Cardiac muscle cell (in vitro differentiated cells and primary cell): Measurements from ENCODE around the gene VAMP2. TPM values are rescaled to one million over a fixed set of nuclear protein-coding genes. Genes with fewer than 3 reads are reported as not detected.
A peak's percentile ranks its signal among the peaks of the same experiment; 100 is the strongest.

Source experiments
- DNase-seq, 2 donors: peaks; one replicate each; pipeline versions ENCODE4 v3.0.0 to v3.0.0-alpha.2; 2010 to 2017; ENCODE audit warnings: low read depth in 1 of 2, low spot score in 1 of 2
- H3K27ac ChIP-seq: fragments of 200-600 bp; sonication (generic); 2 replicates; pipeline ENCODE4 v1.5.1; 2016
- H3K27me3 ChIP-seq: fragments of 200-600 bp; sonication (generic); 2 replicates; pipeline ENCODE4 v1.6.0; 2016; ENCODE audit warnings: control low read depth
- H3K36me3 ChIP-seq: fragments of 200-600 bp; sonication (generic); 2 replicates; pipeline ENCODE4 v1.5.1; 2016; ENCODE audit warnings: control low read depth
- H3K4me1 ChIP-seq: fragments of 200-600 bp; sonication (generic); 2 replicates; pipeline ENCODE4 v1.8.1; 2017; ENCODE audit warnings: low read depth, mild to moderate bottlenecking, mixed run types
- H3K4me3 ChIP-seq: fragments of 200-600 bp; sonication (generic); 2 replicates; pipeline ENCODE4 v1.5.1; 2016; ENCODE audit warnings: mild to moderate bottlenecking
- H3K9me3 ChIP-seq: fragments of 200-600 bp; sonication (generic); 2 replicates; pipeline ENCODE4 v1.5.1; 2017; ENCODE audit warnings: low read depth, mild to moderate bottlenecking, control low read depth
- polyA plus RNA-seq: library from polyadenylated mRNA; unstranded; fragments of >200 nt; fragmentation: Nextera tagmentation; extraction: Ambion mirVana; gene quantifications from 2 replicates; pipeline ENCODE4 v1.2.1, GENCODE V29; 2016
- total RNA-seq: library from RNA; depleted of rRNA; stranded (reverse); fragments of >200 nt; gene quantifications from 2 replicates; pipeline ENCODE4 v1.2.3, GENCODE V29; 2016
- TF ChIP-seq, protein P1 (sequence below): IDR thresholded peaks from 2 replicates; pipeline ENCODE4 v1.5.1; 2012; ENCODE audit warnings: low read depth, mild to moderate bottlenecking, low read length

VAMP2 gene
- total and polyA plus RNA-seq, 2 experiments from 2014 or later = 35.7 to 102 TPM

DNA sequence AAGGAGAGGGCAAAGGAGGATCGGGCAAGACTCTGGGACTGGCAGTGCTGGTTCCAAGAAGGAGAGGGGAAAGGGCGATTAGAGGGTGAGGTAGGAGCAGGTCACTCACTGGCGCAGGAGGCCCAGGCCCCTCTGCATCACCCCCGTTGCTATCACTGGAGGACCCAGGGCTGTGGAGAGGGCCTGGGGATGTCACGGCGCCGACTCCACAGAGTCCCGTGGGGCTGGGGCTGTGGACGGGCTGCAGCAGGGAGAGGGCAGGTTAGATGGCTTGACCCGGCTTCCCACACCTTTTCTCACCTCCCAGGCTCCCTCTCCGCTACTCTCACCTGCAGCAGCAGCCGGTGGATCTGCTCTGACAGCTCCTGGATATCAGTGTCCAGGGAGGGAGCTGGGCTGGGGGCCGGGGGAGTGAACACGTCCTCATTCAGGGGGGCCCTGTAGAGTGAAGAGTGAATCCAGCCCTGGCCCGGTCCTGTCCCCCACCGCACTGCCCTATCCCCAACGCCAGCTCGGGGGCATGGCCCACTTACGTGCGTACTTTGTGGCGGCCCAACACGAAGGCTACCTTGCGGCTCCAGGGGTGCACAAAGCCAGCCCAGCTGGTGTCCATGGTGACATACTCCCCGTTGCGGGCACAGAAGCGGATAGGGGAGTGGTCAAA, 15.5 kb downstream of the VAMP2 start:
- no peaks in the 10 kb centered on the region for H3K27me3 ChIP-seq
- DNase-seq = no peak
- H3K36me3 ChIP-seq = peaks cover 64% of the 10 kb centered on the region
- no peak overlapping the region for H3K27ac ChIP-seq
- TF ChIP-seq, protein P1, sequence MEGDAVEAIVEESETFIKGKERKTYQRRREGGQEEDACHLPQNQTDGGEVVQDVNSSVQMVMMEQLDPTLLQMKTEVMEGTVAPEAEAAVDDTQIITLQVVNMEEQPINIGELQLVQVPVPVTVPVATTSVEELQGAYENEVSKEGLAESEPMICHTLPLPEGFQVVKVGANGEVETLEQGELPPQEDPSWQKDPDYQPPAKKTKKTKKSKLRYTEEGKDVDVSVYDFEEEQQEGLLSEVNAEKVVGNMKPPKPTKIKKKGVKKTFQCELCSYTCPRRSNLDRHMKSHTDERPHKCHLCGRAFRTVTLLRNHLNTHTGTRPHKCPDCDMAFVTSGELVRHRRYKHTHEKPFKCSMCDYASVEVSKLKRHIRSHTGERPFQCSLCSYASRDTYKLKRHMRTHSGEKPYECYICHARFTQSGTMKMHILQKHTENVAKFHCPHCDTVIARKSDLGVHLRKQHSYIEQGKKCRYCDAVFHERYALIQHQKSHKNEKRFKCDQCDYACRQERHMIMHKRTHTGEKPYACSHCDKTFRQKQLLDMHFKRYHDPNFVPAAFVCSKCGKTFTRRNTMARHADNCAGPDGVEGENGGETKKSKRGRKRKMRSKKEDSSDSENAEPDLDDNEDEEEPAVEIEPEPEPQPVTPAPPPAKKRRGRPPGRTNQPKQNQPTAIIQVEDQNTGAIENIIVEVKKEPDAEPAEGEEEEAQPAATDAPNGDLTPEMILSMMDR = no peak
- H3K9me3 ChIP-seq = no peaks in the 10 kb centered on the region
- no peak overlapping the region for H3K4me3 ChIP-seq
- H3K4me1 ChIP-seq = peaks cover 17% of the 10 kb centered on the region

DNA sequence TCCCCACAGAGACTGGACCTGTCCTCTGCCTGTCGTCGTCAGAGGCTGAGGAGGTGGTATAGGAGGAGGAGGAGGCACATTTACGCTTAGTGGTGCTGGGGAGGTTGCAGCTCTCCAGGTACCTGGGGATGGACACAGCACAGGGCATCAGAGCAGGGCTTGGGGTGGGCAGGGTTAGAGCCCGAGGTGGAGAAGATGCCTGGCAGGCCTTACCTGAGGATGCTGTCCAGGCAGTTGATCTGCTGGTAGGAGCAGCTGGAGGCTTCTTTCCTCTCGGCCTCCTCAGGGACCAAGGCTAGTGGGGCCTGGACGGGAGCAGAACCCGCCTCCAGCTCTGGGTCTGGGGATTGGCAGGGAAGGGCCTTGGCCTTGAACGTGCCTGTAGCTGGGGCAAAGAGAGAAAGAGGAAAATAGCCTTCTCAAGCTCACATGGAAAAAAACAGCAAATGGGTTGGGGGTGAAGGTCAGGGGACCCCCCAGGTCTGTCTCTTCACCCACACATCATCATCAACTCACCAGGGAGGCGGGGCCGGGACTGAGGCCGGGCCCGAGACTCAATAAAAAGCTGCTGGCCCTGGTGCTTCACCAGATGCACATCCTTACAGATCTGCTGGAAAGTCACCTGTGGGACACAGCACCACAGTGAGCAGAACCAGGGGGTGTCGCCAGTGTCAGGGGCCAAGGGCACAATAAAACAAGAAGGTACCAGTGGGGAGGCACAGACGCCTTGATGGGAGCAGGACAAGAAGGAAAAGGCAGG, 16.2 kb downstream of the VAMP2 start:
- TF ChIP-seq, protein P1 = no peak
- H3K36me3 ChIP-seq = peaks cover 69% of the 10 kb centered on the region
- no peaks in the 10 kb centered on the region for H3K27me3 ChIP-seq
- no peak overlapping the region for H3K4me3 ChIP-seq
- H3K9me3 ChIP-seq = no peaks in the 10 kb centered on the region
- H3K27ac ChIP-seq = no peak overlapping the region
- peaks cover 17% of the 10 kb centered on the region for H3K4me1 ChIP-seq
- no peak for DNase-seq

DNA sequence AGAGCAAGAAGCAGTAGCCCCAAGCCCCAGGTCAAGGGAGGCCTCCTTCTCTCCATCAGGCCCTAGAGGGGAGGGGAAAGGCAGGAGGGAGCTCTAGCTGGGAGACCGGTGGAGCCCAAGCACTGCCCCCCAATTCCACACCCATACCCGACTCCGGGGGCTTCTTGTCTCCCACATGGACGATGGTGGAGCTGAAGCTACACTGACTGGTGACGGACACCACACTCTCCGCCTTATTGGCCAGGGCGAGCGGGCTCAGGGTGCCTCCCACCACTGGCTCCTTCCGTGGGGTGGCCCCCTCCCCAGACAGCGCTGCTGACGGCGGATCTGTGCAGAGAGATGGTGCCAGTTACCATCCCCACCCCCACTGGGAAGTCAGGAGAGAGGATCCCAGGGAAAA, 16.9 kb downstream of the VAMP2 start:
- TF ChIP-seq, protein P1 = no peak
- H3K27ac ChIP-seq = peak overlapping the region; percentile 39
- no peak overlapping the region for H3K4me3 ChIP-seq
- no peaks in the 10 kb centered on the region for H3K9me3 ChIP-seq
- peaks cover 72% of the 10 kb centered on the region for H3K36me3 ChIP-seq
- peaks cover 15% of the 10 kb centered on the region for H3K4me1 ChIP-seq
- DNase-seq = no peak
- H3K27me3 ChIP-seq = no peaks in the 10 kb centered on the region

DNA sequence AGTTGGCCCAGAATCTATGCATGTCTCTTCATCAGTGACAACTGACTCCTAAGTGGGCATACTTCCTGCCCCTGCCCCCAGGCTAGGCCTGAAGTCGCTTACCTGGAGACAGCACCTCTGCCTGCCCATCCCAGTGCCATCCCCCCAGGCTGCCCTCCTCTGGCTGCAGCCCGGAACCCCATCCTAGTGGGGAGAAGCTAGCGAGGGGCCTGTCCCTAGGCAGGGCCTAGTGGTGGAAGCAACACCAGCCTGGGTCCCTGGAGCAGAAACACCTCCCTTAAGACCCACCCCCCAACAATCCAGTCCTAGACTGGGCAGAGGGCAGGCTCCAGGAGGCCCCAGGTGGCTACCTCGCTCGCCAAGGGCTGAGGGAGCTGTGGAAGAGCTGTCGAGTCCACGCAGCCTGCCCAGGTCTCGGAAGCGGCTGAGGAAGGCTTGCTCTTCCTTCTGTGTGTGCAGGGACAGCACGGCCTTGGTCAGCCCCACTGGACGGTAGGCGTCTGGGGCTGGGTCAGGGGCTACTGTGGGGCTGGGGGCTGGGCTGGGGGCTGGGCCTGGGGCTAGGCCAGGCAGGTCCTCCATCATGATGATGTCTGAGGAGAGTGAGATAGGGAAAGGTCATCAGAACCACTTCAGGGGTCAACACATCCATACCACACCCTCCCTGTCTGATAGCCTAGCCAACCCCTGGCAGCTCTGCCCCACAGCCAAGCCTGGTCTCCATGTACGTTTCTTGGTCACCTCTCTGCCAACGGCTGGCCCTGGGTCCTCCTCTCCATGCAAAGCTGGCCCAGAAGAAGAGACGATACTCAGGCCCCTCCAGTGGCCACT, 18.1 kb downstream of the VAMP2 start:
- DNase-seq = no peak
- Histone ChIP-seq H3K4me3 (no peak overlapping the region), H3K36me3 (peaks cover 68% of the 10 kb centered on the region), H3K9me3 (no peaks in the 10 kb centered on the region), H3K27me3 (no peaks in the 10 kb centered on the region), H3K4me1 (peaks cover 8% of the 10 kb centered on the region), H3K27ac (peak overlapping the region; percentile 57)
- TF ChIP-seq, protein P1 = no peak

DNA sequence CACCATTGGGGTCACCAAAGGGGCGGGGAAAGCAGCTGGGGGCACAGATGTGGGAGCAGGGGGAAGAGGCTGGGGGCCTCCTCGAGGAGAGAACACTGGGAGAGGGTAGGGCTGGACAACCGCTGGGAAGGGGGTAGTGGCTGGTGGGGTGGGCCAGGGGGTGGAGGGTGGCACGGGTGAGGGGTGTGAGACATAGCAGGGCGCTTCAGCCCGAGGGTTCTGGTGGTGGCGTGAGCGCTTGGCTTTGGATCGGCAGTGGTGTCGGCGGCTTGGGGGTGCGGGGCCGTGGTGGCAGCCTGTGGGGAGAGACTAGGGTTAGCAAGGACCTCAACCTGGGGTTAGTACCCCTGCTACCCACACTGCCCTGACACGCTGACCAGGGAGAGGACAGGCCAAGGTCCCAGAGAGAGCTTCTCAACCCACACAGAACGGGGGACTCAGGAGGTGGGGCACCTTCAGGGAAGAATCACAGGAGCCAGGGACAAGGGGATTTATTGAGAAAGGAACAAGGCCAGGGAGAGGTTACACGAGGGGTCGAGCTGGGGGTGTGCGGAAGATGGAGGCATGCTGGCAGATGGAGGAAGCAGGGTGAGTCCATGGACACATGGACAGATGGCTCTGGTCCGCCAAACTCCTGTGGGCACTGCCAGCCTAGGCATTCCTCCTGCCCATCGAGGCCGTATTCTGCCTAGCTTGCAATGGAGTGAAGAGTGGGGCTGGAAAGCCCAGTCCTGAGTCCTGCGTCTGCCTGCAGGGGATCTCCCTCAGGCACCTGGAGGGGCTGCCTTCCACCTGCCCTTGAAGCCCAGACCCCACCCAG, 19.0 kb downstream of the VAMP2 start:
- DNase-seq = no peak
- TF ChIP-seq, protein P1 = no peak
- peaks cover 63% of the 10 kb centered on the region for H3K36me3 ChIP-seq

More for the DNA sequence above, 19.0 kb downstream of the VAMP2 start:
- peaks cover 5% of the 10 kb centered on the region for H3K4me1 ChIP-seq
- no peaks in the 10 kb centered on the region for H3K9me3 ChIP-seq
- H3K27me3 ChIP-seq = no peaks in the 10 kb centered on the region
- no peak overlapping the region for H3K4me3 ChIP-seq
- no peak overlapping the region for H3K27ac ChIP-seq
